ENCODE results near the gene ABLIM2.
A peak's percentile ranks its signal among the peaks of the same experiment; 100 is the strongest.
"Not testable (repeated sequence)": the region's sequence is repeated elsewhere in the genome, so short reads cannot be mapped to it uniquely, and the experiment has no call there.

ABLIM2 gene

DNA sequence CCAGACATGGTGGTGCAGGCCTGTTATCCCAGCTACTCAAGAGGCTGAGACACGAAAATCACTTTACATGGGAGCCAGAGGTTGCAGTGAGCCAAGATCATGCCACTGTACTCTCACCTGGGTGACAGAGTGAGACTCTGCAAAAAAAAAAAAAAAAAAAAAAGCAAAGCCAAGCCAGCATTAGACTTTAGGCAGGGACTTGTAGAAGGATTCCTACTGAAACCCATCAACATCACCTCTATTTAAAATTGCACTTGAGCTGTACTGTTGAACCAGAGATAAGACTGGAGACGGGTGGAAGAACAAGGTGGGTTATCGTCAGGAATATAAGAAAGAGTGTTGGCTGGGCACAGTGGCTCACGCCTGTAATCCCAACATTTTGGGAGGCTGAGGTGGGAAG, 203.2 kb downstream of the ABLIM2 start:
- DNase-seq (ENCODE audit: insufficient read length, low spot score) = no peak
- no peak for FAIRE-seq

DNA sequence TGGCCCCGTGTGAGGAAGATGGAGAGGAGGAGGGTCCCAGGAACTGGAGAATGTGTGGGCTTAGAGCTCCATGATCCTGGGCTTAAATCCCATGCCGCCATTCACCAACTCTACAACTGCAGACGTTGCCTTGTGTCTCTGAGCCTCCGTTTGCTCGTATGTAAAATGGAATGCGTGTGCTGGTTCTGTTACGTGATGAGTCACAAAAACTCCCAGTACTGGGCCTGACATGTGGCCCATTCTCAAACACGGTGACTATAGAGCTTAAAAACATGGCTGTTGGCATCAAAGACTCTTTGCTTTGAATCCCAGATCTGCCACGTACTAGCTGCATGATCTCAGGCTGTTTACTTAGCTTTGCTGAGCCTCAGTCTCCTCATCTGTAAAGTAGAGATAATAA, 206.0 kb downstream of the ABLIM2 start:
- no peak for FAIRE-seq
- DNase-seq (ENCODE audit: insufficient read length, low spot score) = no peak

DNA sequence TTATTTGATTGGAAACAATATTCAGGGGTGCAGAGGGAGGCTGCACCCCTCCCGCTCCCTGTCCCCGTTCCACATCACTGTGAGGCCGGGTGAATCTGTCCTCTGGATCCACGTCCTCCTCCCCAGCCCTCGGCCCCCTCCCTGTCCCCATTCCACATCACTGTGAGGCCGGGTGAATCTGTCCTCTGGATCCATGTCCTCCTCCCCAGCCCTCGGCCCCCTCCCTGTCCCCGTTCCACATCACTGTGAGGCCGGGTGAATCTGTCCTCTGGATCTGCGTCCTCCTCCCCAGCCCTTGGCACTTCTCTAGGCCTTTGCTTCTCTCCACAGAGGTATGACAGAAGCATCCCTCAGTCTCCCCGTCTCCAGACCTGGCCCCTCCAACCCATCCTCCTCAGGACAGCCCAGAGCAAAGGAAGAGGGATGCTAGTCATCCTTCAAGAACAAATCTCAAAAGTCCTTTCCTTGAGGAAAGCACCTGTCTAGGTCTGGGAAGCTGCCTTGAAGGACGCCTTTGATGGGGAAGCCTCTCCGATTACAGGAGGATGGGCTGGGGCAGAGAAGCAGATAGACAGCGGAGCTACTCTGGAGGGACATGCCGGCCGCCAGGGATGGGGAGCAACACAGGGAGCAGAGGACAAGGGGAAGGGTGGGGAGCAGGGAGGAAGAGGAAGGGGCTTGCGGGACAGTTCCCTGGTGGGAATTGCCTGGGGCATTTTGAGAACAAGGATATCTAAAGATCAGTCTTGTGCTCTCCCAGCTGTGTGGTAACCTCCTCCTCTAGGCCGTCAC, 208.1 kb downstream of the ABLIM2 start:
- no peak for DNase-seq (ENCODE audit: insufficient read length, low spot score)
- no peak for FAIRE-seq

DNA sequence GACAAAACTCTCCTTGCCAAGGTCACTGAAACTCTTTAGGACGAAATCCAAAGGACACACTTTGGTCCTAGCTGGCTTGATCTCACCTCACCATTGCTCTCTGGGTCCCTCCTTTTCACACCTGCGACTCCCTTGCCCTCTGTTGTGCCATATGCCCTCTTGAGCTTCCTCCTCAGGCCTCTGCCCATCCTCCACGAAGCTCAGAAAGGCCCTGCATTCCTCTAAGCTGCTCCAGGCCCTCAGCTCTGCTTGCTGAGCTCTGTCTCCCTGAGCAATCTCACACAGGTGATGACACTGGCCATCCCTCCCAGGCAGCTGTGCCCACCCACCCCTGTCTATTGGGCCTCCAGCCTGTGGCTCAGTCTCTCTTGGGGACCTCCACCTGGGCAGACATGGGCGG, 208.9 kb downstream of the ABLIM2 start:
- FAIRE-seq (no peak), DNase-seq (ENCODE audit: insufficient read length, low spot score) (no peak)

DNA sequence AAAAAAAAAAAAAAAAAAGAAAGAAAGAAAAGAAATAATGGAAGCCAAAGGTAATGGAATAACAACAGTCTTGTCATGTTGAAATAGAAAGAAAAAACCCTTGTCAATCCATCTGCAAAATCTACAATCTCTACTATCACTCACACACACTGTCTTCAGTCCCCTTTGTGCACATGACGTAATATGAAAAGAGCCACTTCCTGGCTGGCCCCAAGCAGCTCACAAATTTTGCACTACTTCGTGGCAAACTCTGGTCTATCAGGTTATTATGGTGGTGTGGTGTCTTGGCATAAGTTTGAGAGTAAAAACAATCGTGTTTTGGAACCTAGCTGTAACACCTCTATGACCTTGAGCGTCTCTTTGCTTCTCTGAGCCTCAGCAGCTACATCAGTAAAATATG, 210.7 kb downstream of the ABLIM2 start:
- FAIRE-seq = no peak
- DNase-seq (ENCODE audit: insufficient read length, low spot score) = no peak

DNA sequence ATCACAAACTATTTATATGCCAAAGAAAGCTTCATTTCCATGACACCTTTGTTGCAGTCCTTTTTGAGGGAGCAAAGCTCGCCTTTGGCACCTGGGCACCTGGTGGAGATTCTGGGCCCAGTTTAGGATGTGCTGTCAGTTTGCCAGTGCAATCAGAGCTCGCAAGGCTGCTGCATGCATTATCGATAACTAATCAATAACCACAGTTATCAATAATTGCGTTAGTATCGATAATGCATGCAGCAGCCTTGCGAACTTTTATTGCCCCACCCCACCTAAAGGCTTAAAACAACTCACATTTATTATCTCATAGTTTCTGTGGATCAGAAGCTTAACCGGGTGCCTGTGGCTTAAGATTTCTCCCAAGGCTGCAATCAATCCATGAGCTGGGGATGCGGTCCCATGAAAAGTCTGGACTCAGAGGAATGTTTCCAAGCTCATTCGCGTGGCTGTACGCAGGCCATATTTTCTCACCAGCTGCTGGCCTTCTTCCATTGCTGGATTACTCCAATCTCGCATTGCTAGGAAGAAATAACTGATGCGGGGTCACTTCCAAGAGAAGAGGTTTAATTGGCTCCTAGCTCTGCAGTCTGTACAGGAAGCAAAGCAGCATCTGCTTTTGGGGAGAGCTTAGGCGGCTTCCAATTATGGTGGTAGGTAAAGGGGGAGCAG, 212.8 kb downstream of the ABLIM2 start:
- FAIRE-seq (no peak), DNase-seq (ENCODE audit: insufficient read length, low spot score) (no peak)

DNA sequence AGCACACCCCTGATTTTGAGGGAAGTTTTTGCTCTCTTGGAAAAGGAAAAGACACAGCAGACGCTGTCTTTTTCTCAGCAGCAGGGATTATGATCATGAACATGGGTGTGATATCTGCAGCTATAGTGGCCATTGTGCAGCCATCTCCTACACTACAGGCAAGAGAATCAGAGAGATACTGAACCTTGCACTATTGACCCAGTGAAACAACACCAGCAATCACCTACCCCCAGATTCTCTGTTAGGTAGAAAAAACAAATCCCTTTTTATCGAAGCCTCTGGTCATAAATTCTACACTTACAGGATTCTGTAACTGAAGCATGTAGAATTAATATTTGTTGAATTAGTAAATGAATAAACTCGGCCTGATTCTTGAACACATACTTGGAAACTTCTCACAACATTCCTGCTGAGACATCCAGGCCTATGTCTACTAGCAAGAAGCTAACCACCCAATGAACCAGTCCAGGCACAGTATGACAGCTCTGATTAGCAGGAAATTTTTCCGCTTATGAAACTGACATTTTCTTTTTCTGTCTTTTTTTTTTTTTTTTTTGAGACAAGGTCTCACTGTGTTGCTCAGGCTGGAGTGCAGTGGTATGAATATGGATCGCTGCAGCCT, 213.9 kb downstream of the ABLIM2 start:
- FAIRE-seq (no peak), DNase-seq (ENCODE audit: insufficient read length, low spot score) (no peak)

DNA sequence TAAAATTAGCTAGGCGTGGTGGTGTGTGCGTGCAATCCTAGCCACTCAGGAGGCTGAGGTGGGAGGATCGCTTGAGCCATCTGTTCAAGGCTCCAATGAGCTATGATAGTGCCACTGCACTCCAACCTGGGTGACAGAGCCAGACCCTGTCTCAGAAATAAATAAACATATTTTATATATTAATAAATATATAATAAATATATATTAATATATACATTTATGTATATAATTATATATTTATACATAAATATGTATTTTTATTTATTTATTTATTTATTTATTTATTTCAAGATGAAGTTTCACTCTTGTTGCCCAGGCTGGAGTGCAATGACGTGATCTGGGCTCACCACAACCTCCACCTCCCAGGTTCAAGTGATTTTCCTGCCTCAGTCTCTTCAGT, 214.9 kb downstream of the ABLIM2 start:
- not testable (repeated sequence) for DNase-seq (ENCODE audit: insufficient read length, low spot score); FAIRE-seq

DNA sequence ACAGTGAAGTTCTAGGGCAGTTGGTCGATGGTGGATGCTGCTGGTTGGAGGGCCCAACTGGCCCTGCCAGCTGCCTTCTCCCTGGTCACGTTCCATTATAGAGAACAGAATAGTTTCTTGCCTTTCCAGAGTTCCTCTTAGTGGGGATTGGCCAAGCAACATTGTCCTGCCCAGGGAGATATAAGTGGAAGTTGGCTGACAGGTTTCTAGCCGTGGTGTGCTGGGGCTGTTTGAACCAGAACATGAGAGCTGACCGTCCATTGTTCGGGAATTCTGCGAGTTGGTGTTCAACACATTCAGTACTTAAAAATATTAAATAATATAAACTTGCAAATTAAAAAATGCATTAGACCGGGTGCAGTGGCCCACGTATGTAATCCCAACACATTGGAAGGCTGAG, 215.4 kb downstream of the ABLIM2 start:
- DNase-seq (ENCODE audit: insufficient read length, low spot score) (no peak), FAIRE-seq (no peak)

DNA sequence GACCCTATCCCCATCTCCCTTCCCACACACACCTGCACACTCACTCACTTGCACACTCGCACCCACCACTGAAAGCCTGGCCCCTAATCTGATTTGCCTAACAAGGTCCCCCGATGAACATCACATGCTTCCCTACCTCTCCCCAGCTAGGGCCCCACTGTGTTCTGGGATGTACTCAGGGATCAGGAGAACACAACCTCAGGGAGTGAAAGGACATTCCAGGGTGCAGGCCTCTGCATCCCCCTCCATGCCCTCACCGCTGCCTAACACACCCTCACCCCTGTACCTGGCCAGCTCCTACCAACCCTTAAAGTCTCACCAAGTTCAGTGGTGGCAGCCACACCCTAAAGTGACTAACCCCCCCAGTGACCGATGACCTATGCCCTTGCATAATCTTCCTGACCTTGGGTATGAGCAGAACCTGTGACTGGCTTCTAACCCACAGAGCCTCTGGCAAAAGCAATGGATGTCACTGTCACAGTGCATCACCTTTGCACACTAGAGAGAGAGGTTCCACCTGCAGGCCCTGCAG, 216.6 kb downstream of the ABLIM2 start:
- FAIRE-seq (no peak), DNase-seq (ENCODE audit: insufficient read length, low spot score) (no peak)

DNA sequence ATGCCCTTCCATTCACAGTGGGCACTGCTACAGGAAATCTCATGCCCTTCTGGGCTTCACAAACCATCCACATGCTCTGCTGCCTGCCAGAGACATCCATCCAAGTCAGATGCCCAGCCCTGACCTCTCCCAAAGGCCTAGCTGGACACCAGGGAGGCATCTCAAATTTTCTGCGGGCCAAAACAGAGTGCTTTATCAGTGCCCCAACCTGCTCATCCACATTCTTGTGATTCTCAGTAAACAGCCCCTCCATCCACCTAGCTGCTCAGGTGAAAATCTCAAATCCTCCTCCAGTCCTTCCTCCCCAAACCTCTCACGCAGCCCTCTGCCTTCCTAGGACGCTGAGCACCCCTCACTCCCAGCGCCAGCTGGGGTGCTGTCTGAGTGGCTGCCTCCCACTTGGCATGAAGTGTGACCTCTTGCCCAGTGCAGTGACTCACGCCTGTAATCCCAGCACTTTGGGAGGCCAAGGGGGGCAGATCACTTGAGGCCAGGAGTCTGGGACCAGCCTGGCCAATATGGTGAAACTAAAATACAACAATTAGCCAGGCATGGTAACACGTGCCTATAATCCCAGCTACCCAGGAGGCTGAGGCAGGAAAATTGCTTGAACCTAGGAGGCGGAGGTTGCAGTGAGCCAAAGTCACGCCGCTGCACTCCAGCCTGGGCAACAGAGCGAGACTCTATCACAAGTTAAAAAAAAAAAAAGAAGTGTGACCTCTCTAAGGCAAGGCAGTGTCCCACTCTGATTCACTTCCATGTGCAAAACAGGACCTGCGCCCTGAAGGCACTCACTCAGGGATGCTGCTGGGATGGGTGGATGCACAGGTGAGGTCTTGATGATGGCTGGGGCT, 217.3 kb downstream of the ABLIM2 start:
- peak; percentile 85 for FAIRE-seq
- DNase-seq (ENCODE audit: insufficient read length, low spot score) = no peak

DNA sequence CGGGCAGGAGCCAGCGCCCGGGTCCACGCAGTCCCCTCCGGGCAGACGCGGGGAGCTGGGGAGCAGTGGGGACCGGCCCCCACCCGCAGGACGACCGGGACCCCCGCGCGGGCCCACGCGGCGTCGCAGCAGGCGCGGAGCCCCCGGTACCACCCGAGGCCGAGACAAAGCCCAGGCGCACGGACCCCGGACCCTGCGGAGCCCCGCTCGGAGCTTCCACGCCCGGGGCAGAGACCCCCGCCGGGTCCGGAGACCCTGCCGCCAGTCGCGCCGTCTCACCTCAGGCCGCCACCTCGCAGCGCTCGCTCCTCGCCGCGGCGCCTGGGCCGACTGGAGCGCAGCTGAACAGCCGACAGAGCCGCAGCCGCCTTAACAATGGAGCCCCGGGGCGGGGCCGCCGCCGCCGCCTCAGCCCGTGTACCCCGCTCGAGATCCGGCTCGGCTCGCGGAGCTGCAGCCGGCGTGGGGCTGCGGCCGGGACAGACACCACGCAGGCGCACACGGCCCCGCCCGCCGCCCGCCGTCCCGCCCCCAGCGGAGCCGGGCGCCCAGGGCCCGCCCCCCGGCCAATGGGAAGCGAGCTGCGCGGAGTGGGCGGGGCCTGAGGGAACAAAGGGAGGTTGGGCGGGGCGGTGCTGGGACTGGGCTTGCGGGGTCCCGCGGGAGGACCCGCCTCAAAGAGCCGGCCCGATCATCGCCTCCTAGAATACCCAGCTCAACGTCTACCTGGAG, 219.1 kb downstream of the ABLIM2 start, which contains the start of gene AFAP1:
TSS of gene AFAP1 (minus strand) at position 485 of the 732 bp plus-strand sequence. CDS start 67,783 bp downstream, outside the sequence.
- FAIRE-seq = peak; percentile 93
- DNase-seq (ENCODE audit: insufficient read length, low spot score) = peak; percentile 94

DNA sequence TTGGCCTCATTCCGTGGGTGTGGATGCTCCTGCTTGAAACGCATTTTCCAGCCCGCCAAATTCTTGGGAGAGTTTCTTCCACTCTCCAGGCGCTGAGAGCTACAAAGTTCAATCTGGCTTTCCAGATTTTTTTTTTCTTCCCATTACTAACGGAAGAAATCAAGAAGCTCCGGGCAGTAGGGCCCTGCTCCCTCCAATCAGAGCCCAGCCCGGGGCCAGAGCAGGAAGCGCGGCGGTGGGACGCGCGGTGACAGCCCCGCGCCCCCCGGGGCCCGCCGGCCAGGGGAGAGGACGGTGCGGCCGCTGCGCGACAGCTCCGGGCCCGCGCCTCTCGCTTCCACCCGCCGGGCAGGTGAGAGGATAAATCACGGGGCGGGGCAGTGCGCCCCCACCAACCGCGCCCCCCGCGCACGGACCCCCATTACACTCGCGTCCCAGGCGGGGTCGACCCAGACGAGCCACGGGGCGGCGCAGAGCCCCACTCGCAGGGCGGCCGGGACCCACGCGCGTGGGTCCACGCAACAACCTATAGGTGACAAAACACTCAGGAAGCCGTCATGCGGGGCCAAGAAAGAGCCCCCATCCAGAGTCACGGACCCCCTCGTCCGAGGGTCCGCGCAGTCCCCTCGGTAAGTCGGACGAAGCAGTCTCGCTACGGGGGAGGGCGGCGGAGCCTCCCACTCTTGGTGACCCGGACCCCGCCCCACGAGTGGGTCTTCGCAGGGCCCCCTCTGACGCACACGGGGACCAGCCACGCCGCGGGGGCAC, 219.8 kb downstream of the ABLIM2 start:
- FAIRE-seq = peak; percentile 51
- DNase-seq (ENCODE audit: insufficient read length, low spot score) = no peak

DNA sequence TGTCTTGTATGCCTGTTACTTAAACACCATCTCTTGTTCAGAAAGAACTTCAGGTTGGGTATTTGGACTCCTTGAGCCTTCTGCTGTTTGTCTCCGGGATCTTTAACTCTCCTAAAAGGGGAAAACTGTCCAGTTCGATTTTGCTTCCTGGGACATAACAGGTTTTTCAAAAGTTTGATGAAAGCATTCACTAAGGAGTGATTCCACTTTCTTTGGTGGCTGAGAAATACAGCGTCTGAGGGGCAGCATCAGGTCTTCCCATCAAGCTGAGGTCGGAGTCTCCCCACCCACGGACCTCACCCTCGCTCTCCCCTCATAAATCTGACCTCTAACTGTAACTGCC, 220.4 kb downstream of the ABLIM2 start:
- FAIRE-seq (no peak), DNase-seq (ENCODE audit: insufficient read length, low spot score) (no peak)

DNA sequence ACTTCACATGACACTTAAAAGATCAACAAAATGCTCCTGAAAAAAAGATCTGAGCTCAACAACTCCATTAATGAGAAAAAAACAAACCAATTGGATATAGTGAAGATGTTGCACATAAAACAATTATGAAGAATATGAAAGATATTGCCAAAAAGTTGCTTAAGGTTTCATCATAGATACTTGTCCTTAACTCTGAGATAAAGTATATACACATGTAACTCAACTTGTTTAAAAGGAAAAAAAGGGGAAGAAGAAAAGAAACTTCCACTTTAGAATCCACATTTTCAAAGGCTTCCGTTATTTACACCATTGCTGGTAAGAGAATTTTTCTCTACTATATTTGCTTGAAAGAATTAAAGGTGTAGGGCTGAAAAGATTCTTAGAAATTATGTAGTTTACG, 221.6 kb downstream of the ABLIM2 start:
- DNase-seq (ENCODE audit: insufficient read length, low spot score) (no peak), FAIRE-seq (no peak)

DNA sequence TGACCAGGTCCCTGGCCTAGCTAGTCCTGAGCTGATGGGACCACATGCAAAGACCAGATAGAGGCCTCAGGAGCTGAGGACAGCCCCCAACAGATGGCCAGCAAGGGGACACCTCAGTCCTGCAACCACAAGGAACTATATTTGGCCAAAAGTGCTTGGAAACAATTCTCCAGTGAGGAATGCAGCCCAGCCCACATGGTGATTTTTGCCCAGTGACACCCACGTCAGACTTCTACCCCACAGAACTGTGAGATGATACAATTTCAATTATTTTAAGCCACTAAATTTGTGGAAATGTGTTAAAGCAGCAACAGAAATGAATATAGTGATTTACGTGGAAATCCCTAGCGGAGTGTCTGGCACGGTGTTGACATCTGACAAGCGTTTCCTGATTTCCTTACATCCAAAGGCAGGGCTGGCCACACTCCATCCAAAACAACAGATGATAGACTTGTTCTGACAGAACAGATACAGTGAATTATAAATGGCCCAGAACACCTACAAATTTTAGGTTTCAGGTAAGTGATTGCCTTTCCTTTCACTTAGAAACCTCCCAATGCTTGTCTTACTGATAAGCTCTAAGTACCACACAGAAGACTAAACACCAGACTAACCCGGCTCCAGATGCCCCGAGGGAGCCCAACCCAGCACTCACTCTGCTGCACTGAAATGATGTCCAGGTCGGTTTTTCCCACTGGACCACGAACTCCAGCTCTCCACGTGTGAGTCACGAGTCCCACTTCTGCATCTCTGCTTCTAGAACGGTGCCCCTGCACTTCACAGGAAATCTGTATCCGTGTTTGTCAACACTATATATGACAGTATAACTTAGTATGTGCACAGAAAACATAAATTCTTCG, 224.7 kb downstream of the ABLIM2 start:
- peak; percentile 38 for FAIRE-seq
- no peak for DNase-seq (ENCODE audit: insufficient read length, low spot score)

DNA sequence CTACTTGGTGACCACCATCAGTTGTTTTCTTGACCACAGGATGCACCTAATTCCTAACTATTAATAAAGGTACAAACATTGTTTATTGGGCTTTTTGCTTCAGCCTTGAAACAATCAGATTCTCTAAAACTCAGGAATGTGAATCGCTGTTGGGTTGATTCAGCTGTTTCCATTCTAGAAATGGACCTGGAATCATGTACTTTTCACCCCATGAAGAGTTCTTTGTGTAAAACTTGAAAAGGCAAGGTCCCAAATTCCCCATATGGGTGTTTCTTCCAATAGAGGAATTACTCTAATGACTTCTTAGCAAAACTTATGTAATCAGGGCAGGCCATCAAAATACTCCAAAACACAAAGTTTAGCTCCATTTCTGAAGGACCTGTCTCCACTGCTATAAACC, 226.3 kb downstream of the ABLIM2 start:
- no peak for DNase-seq (ENCODE audit: insufficient read length, low spot score)
- FAIRE-seq = no peak
